HG03565 (cell line): ENCODE measurements around the gene RORC.

Experiments used
- ATAC-seq: cut with Tn5 transposase; IDR thresholded peaks from one replicate; pipeline ENCODE4 v1.9.1; 2021; ENCODE audit warnings: mild to moderate bottlenecking, moderate library complexity; ENCODE audit not compliant: unreplicated experiment

RORC gene

DNA sequence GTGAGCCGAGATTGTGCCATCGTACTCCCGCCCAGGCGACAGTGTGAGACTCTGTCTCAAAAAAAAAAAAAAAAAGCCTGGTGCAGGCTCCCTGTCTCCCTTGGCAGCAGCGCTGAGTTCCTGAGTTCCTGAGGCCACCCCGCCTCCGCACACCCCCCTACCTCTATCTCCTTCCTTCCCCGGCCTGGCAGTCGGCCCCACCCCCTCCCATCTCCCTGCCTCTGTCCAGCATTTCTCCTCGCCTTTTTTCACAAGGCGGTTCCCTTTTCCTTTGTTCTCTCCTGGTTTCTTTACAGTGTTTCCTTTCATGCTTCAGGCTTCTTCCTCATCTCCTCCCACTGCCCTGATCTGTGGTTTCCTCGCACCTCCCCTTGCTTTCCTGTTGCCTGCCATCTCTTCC, 2.7 kb downstream of the RORC start:
- ATAC-seq = no peak

DNA sequence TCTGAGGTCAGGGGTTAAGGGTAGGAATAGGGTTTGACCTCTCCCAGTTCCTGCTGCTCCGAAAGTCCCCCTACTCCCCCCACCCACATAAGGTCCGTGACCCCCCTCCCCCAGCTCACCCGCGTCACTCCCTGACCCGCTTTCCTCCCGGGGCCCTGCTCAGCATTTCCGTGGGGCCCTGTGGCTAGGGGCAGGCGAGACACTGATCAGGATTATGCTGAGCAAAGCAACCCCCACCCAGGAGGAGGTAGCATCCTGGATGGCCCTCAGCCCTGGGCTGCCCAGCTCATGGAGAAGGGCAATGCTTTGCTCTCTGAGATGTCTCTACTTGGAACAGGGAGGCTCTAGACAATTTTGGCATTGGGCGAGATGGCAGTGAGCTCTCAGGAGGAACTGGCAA, 3.7 kb downstream of the RORC start:
- no peak for ATAC-seq

GRCh38 chr1:151825751-151826660, 5.6 kb downstream of the RORC start:
- no peak for ATAC-seq

GRCh38 chr1:151825204-151825603, 6.4 kb downstream of the RORC start:
- no peak for ATAC-seq

- ATAC-seq = no peak
These were observed 8.4 kb downstream of the RORC start for GRCh38 chr1:151823175-151823574.

DNA sequence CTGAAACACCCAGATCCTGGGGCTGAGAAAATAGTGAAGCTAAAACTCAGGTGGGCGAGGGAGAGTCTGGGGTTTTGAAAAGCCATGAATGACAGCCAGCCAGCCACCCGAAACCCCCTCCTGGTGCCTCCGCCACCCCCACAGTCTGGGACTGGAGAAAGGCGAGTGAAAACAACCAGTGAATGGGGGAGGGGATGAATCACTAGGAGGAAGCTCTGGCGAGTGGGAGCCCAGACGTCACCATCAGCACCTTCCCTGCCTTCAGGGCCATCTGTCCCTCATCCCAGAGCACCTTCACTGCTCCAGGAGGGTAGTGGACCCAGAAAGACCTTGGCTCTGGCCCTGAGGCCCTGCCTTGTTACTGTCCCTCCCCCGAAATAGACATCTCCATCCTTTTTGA, 9.2 kb downstream of the RORC start:
- no peak for ATAC-seq

GRCh38 chr1:151820940-151821339, 10.7 kb downstream of the RORC start:
- no peak for ATAC-seq

DNA sequence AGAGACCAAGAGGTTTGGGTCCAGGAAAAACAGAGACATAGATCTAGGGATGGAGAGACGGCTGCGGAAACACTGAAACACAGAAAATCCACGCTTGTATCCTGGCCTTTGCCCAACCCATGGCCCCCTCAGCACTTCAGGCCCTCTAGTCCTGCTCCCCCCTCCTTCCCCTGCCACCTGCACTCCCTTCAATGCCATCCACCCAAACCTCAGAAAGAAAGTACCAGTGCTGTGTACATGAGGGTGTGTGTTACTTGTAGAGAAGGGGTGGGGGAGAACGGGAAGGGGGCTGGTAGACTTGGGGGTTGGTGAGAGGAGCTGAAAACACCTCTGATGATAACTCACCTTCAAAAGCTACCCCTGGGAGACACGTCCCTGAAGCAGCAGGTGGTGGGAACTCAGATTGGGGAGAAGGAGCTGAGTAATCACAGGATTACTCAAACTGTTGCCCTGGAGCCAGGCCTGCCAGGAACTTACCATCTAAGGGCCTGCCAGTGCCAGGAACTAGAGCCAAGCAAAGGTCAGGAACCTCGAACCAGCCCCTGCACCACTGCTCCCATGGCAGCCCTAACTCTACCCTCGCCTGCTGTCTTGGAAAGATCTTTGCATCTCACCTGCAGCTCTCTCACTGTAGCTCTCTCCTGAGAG, 11.5 kb downstream of the RORC start:
- no peak for ATAC-seq

DNA sequence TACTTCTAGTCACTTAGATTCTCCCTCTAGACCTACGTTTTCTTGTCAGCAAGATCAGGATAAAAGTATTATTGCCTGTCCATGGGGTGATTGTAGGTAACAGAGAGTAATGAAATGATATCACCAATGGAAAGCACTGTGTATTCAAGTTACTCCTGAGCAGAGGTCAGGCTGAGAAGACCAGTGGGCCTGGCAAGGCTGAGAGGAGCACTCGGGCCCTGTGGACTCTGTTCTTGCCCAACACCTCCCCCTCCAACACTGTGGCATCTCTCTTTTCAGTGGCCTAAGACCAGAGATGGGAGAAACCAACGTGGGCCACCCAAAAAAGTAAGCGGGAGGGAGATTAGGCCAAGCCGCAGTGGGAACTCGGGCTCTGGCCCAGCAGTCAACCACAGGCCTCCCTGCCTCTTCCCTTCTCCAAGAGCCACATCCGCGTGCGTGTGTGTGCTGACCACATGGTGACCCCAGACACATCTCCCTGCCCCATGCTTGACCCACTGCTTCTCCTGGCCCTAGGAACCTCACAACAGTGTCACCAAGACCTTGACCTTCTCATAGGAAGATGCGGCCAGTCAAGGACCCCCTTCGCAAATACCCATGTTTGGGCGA, 12.3 kb downstream of the RORC start:
- no peak for ATAC-seq

GRCh38 chr1:151817353-151817730, 14.3 kb downstream of the RORC start:
- no peak for ATAC-seq

GRCh38 chr1:151816548-151817352, 14.9 kb downstream of the RORC start:
- no peak for ATAC-seq

DNA sequence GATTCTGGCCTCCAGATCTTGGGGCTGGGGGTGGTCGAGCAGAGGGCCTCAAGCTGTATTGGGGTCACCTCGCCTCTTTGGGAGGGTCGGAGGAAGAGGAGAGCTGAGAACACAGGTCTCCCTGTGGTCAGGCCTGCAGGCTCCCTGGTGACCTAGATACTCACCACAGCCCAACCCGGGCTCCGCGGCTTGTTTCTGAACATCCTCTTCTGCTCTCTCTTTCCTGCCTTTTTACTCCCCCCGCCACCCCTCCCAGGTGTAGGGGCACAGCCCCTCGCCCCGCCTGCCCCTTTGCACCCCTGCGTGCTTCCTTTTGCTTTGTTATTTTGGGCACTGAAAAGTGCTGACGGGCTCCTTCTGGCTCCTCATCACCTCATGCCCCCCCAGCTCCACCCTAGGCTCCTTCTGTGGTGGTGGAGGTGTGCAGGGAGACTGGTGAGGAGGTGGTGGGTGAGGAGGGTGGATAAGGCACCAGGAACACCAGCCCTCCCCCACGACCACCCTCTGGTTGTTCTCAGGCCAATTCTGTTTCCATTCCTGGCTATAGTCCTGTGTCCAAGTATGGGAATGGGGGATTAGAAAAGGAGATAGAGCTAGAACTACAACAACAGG, 15.8 kb downstream of the RORC start:
- no peak for ATAC-seq

DNA sequence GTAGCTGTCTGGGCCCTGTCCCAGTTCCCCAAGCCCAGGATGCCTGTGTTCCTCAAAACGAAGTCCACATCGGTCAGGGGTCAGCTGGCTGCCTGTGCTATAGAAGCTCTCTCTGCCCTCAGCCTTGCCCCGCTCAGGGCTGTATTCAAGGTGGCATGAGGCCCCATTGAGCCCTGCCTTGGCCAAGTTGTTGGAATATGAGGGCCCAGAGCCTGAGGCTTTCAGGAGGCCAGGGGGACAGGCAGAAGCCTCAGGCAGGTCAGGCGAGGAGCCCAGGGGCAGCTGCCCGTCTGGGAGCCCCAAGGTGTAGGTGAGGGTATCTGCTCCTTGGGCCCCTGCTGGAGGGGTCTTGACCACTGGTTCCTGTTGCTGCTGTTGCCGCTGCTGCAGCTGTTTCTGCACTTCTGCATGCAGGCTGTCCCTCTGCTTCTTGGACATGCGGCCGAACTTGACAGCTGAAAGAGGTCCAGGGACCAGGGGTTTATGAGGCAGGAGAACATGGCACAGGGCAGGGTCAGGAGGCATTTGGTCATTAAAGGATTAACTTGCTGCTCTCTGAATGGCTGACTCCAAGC, 16.5 kb downstream of the RORC start:
- no peak for ATAC-seq

DNA sequence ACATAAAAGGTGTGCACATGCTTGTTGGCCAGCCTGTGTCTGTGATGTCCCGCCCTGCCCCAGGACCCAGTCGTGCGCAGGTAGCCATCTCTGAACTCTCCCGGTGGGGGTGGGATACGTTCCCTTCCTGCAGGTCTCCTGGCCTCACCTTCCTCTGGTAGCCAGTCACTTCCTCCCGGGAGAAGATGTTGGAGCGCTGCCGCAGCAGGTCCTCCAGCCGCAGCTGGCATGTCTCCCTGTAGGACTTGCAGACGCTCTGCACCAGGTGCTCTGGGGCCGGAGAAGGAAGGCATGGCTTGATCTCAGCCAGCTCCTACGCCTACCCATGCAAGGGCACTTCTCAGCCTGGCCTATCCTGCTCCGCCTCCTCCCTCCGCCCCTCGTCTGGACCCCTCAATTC, 17.2 kb downstream of the RORC start:
- ATAC-seq = no peak

DNA sequence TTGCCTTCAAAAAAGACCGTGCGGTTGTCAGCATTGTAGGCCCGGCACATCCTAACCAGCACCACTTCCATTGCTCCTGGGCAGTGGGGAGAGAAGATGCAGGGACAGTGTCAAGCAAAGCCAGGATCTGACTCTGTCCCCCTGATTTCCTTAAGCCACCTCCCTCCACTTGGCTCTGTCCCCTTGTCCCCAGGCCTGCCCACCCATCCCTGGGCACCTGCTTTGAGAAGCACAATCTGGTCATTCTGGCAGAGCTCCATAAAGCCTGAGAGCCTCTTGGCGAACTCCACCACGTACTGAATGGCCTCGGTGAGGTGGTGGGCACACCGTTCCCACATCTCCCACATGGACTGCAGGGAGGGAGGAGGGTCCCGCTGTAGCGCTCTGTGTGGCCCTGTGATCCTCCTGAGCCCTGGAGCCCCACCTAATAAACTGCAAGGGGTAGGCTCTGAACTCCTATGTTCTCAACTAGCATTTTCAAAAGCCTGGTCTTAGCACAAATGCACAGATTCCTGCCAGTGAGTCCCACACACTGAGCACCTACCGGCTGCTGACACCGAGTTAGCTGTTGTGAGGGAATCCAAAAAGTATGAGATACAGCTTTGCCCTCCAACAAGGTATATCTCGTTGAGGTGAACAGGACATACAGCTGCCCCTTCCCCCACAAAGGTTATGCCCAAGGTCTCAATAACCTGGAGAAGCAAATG, 18.2 kb downstream of the RORC start:
- no peak for ATAC-seq

DNA sequence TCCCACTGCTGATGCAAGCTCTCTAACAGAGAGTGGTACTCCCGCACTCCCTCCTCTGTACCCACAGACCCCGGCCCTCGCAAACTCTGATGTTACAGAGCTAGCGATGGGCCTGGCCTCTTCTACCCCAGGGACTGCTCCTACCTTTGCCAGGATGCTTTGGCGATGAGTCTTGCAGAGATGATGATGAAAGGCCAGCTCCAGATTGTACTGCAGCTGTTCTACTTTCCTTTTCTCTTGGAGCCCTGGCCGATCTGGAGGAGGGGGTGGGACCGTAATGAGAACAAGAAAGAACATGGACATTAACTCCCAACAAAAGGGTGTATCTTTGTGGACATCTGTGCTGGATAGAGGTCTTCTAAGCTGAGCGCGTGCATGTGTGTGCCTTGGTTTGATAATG, 20.4 kb downstream of the RORC start:
- ATAC-seq = no peak

DNA sequence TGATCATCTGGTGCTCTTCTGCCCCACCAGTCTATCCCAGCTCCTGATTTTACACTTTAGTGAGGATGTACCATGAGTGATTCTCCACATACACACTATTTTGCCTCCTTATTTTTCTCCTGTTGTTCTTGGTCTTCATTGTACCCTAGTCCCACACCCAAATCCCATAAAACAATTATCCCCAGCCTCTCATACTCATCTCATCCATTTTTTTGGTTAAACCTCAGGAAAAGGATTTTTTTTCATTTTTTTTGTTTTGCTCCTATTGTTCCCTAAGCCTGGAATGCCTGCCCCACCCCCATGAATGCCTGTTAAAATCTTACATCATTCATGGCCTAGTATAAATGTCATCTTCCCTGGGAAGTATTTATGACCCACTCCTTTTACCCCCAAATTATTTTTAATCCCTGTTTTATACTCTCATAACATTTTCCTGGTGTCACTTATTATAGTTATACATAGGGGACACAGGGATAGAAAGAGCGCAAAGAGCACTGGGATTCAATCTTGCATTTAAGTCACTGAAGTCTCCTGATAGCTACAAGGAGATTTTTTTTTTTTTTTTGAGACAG, 21.5 kb downstream of the RORC start:
- ATAC-seq = no peak

GRCh38 chr1:151809290-151809984, 22.2 kb downstream of the RORC start:
- ATAC-seq = no peak

- no peak for ATAC-seq
These were observed 23.8 kb downstream of the RORC start for GRCh38 chr1:151807766-151808165.
